Esophagus muscularis mucosa (tissue), 3 donors: ENCODE data around the gene MRPL14.

Experiments
- POLR2A ChIP-seq: fragments of 450-650 bp; IDR thresholded peaks from one replicate; pipeline ENCODE4 v1.6.1; 2017; ENCODE audit warnings: antibody characterized with exemption, moderate library complexity, mild to moderate bottlenecking, low read depth
- POLR2AphosphoS5 ChIP-seq, 2 donors: sonication (generic); formaldehyde crosslinking; IDR thresholded peaks; one replicate each; pipeline ENCODE4 v1.6.1; 2017; ENCODE audit warnings: antibody characterized with exemption in 2 of 2
- TF ChIP-seq, protein P1 (sequence below), 3 experiments: fragments of 200-600 bp in 2 of 3; fragments of 450-650 bp in 1 of 3; sonication (generic) in 2 of 3; IDR thresholded peaks; one replicate each; pipeline ENCODE4 v1.5.1; 2017 to 2019; ENCODE audit warnings: antibody characterized with exemption in 3 of 3, mild to moderate bottlenecking in 2 of 3, moderate library complexity in 1 of 3

- TF ChIP-seq POLR2A (no peak), POLR2AphosphoS5 (IDR thresholded peaks at IDR 0.05) (no peak)
- TF ChIP-seq, protein P1, sequence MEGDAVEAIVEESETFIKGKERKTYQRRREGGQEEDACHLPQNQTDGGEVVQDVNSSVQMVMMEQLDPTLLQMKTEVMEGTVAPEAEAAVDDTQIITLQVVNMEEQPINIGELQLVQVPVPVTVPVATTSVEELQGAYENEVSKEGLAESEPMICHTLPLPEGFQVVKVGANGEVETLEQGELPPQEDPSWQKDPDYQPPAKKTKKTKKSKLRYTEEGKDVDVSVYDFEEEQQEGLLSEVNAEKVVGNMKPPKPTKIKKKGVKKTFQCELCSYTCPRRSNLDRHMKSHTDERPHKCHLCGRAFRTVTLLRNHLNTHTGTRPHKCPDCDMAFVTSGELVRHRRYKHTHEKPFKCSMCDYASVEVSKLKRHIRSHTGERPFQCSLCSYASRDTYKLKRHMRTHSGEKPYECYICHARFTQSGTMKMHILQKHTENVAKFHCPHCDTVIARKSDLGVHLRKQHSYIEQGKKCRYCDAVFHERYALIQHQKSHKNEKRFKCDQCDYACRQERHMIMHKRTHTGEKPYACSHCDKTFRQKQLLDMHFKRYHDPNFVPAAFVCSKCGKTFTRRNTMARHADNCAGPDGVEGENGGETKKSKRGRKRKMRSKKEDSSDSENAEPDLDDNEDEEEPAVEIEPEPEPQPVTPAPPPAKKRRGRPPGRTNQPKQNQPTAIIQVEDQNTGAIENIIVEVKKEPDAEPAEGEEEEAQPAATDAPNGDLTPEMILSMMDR (IDR thresholded peaks at IDR 0.05), result no peak
Observed at GRCh38 chr6:44065443-44066140, 61.7 kb downstream of the MRPL14 start.
